Peyer's patch (tissue), 4 donors: ENCODE results near the gene ZSCAN10.
A peak's percentile ranks its signal among the peaks of the same experiment; 100 is the strongest.

Experiments used
- CTCF ChIP-seq, 6 experiments: fragments of 450-650 bp in 4 of 6; fragments of 200-600 bp in 2 of 6; sonication (generic) in 1 of 6; IDR thresholded peaks; one replicate each; pipeline ENCODE4 v1.5.1; 2017 to 2019; ENCODE audit warnings: antibody characterized with exemption in 6 of 6, mild to moderate bottlenecking in 3 of 6, moderate library complexity in 1 of 6
- POLR2A ChIP-seq, 2 donors: fragments of 450-650 bp; IDR thresholded peaks; one replicate each; pipeline ENCODE4 v1.5.1; 2017; ENCODE audit warnings: antibody characterized with exemption in 2 of 2, mild to moderate bottlenecking in 2 of 2, moderate library complexity in 2 of 2

GRCh38 chr16:3059041-3059722 lies 39.9 kb downstream of the ZSCAN10 start:
- peak; percentile 97 to 99 (median 98) for TF ChIP-seq CTCF (IDR thresholded peaks at IDR 0.05)
- TF ChIP-seq POLR2A (IDR thresholded peaks at IDR 0.05), result peak in 1 of 2 donors; percentile 55
